ENCODE data around the gene AMER3.

The AMER3 gene

DNA sequence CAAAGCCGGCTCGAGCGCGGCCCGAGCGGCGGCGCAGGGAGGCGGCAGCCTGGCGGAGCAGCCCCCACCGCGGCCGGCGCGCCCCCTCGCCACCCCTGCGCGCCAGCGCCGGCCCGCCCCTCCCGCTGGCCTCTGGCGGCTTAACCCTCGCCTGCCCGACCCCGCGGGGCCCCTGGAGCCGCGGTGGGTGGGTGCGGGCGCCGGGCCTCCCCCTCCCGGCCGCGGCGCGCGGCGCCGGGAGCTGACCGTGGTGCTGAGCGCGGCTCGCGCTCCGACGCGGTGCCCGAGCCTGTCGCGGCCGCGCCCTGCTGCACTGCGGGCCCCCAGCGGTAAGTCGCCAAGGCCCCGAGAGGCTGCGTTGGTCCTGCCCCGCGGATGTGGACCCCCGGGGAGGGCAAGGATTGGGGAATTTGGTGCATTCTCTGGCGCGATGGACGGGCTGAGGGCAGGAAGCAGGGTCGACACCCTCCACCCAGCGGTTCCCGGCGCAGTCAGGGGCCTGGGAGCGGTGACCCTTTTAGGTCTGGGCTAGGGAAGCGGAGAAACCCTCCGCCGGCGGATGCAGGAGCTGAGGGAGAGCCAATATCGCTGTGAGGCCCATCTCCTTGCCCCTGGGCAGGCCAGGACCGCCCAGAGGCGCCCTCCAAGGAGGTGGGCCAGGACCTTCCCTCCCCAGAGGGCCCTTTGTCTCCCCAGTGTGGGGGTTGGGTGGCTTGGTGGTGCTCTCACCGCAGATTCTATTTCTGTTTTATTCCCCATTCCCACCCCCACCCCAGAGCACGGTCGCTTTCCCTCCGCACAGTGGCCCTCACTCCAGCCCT lies 923 bp downstream of the AMER3 start:
- no peak for DNase-seq

DNA sequence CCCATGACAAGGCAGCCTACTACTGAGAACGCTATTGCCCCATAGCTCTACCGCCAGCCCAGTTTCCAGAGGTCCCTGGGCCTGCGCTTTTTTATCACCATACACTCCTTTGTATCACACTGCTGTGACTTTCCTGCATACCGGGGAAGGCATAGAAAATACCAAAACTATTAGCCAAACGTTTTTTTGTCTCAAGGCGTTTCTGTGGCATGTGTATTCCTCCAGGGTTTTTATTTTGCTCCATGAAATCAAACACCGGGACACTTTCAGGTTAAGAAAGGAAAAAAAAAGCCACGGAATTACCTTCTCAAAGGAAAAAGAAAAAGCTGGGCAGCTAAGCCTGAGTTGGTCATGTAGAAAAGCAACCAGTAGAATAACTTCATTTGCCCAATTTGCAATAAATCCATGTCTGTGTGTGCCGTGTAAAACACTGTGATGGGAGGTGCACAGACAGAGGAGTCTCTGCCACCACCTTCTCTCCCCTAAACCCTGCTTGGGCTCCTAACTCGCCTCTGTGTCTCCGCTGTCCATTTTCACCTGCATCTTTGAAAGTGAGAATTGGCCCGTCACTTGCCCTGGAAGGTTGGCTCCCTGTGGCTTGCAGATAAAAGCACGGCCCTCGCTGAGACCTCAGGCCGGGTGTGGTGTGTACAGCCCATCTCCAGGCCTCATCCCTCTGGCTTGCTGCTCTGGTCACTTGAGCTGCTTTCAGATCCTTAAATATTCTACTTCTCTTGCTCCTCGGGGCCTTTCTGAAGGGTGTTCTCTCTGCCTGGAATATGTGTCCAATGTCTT lies 1.7 kb downstream of the AMER3 start:
- no peak for DNase-seq

DNA sequence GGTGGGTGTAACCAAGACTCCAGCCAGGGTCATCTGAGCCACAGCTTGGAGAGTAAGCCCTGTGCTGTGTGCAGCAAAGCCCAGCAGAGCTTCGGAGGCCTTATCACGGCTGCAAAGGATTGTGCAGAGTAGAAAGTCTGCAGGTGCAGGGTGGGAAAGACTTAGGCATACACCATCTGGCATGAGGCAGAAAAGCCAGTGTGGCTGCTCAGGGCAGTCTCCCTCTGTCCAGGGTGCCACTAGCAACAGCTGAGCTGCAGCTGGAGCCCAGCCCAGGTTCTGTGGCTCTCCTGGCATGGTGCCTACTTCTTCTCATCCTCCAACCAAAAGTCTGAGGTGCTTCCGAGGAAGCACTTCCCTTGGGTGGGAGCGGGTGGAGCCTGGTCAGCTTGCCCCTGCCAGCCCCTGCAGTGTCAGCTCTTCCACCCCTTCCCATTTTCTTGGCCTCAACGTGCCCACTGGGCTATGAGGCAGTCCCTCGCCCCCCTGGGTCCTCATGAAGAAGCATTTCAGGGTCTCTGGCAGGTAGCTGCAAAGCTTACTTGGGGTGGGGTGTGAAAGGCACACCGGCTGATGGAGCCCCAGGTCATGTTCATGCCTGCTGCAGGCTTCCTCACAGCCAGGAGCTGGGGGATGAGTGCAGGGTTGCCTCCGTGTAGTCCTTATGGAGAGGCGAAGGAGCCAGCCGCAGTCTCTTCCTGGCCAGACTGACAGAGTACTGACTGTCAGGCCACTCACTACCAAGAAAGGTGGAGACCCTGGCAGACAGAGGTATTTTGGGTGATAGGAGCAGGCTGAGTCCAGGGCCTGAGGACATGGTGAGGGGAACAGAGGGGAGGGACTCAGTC lies 4.8 kb downstream of the AMER3 start:
- no peak for DNase-seq

DNA sequence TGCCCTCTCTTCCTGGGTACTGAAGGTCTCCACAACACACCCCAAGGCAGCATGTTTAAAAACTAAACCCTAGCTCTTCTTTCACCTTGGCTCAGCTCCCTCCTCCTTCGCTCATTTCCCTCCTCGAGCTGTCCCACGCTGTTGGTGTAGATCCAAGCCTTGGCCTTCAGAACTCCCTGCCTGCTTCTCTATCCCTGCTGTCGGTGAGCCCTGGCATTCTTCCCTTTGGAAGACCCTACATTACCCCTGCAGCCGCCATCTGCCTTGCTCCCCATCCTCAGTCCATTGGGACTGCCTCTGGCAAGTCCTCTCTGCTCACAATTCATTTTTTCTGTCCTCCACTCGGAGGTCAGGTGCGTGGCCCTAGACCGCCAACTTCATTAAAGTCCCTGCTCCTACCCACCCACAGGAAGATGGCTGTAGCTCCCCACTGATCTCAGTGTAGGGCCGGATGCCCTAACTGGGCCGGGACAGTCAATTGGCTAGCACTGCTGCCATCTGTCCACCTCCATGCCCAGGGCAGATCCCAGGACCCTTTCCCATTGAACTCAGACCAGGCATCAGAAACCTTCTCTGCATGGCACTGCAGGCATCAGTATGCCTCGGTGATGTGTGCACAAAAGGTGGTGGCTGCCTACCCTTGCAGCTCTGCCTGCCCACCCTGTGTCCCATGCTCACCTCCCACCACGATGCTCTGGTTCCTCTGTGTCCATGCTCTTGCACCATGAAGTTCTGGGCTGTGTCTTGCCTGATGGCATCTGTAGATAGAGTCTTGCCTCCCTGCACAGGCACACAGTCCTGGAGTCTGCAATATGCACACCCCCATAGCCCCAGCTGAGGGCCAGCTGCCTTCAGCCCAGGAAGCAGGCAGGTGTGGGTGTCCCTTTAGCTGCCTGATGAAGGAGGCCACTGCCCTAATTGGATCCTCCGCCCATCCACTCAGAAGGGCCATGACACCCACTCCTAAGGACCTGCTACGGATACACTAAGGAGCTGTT lies 5.7 kb downstream of the AMER3 start:
- DNase-seq: no peak

DNA sequence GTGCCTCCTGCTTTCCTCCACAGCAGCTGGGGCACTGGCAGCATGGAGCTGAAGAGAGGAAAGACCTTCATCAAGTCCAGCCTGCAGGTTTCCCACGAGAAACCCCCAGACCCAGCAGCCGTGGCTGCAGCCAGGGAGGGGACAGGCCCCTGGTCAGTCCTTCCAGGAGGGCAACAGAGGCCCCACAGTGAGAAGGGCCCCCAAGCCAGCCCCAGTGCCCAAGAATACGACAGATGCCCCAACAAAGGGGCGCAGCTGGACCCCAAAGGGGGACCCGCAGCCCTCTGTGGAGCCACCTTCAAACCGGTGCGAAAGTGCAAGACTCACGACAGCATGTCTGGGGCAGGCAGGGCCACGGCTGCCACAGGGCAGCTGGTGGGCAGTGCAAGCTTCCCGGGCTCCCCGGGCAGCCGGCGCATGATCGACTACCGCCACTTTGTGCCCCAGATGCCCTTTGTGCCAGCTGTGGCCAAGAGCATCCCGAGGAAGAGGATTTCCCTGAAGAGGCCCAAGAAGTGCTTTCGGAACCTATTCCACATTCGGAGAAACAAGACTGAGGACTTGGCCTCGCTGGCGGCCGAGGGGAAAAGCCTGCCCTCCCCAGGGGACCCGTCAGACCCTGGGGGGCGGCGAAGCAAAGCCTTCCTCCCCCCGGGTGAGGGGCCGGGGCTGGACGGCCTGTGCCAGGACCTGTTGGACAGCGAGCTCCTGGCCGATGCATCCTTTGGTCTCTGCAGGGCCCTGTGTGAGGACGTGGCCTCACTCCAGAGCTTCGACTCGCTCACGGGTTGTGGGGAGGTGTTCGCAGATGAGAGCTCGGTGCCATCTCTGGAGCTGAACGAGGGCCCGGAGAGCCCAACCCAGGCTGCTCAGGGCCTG lies 6.9 kb downstream of the AMER3 start:
- no peak for DNase-seq

DNA sequence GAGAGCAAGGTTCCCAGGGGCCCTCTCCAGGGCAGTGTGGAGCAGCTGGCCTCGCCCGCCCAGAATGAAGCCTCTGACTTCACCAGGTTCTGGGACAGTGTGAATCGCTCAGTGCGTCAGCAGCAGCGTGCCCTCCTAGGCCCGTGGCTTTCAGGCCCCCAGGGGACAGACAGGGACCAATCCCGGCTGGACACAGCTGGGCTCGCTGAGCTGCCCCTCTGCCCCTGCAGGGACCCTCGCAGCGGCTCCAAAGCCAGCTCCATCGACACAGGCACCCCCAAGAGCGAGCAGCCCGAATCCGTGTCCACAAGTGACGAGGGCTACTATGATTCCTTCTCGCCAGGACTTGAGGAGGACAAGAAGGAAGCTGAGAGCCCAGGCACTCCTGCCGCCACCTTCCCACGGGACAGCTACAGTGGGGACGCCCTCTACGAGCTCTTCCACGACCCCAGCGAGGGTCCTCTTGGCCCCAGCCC lies 7.6 kb downstream of the AMER3 start:
- DNase-seq: no peak

DNA sequence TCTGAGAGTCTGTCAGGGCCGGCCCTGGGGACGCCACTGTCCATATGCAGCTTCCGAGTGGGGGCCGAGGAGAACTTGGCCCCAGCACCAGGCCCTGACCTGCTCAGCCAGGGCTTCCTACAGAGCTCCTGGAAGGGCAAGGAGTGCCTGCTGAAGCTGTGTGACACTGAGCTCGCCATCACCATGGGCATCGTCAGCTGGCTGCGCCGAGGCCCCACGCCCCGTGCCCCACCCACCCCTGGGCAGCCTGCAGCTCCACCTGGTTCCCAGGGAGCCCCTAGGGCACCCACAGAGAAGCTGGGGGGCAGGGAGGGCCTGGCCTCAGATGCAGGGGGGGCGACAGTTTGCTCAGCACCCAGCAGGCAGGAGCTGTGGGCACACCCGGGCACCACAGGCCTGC lies 8.1 kb downstream of the AMER3 start:
- no peak for DNase-seq

DNA sequence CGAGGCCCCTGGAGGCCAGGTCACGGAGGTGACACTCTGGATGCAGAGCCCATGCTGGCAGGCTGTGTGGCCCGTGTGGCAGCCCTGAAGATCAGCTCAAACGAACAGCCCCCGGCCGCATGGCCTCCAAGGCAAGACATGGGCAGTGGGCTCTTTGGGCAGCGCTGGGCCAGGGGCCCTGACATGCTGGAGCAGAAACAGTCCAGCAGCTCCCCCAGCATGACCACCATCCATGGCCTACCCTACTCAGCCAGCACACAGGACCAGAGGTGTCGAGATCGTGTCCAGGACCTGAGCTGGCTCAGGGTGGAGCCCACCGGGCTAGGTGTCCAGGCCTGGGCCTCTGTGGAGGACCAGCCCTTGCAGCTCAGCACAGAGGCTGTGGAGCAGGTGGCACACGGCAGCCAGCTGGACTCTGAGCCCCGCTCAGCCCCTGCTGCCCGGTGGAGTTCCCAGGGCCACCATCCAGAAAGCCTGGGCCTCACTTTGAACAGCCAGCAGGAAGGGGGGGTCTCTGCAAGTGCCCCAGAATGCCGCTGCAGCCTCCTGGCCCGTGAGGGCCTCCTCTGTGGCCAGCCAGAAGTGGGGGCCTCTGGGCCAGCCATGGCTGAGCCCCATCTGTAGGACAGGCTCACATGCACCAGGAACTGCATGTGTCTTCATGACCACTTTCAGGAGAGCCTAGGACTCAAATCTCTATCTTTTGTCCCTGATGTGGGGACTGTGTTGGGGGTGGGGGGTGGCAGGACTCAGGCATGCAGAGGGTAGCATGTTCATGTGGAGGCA lies 8.9 kb downstream of the AMER3 start:
- DNase-seq: no peak

DNA sequence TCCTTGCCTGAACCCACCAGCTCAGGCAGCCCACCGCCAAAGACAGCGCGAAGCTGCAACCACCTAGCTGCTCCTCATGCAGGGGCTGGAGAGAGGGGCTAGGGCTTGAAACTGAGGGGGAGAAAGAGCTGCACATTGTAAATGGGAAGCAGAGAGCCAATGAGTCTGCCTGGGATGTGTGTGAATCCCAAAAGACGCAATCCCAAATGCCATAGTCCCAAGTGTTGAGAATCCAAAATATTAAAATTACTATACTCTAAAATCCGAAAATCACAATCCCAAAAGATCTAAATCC lies 9.4 kb downstream of the AMER3 start:
- no peak for DNase-seq

DNA sequence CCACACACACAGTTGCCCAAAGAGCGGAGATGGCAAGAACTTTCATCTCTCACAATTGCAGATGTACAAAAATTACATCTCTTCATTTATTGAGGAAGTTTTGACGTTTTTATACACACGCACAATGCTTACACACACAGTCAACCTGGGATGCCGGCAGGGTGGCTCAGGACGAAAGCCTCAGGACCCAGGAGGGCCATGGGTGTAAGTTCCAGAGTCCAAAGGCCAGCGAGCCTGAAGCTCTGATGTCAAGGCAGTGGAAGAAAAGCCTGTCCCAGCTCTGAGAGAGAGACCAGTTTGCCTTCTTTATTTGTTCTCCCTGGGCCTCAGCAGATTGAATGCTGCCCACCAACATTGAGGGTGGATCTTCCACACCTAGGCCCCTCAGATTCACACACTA lies 10.1 kb downstream of the AMER3 start:
- DNase-seq: no peak

DNA sequence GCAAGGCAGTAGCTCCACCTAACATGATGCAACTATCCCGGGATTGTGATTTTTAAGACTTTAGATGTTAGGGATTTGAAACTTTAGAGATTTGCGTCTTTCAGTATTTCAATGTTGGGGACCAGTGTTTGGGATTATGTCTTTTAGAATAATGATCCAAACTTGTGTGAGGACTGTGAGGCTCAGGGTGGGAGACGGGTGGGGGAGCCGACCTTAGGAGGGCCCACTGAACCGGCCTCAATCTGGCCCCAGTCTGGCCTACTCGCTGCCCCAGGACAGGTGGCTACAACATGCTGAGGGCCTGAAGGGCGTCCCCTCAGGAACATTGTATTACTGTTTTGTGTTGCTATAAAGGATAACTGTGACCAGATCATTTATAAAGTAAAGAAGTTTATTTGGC lies 10.7 kb downstream of the AMER3 start:
- DNase-seq: no peak

DNA sequence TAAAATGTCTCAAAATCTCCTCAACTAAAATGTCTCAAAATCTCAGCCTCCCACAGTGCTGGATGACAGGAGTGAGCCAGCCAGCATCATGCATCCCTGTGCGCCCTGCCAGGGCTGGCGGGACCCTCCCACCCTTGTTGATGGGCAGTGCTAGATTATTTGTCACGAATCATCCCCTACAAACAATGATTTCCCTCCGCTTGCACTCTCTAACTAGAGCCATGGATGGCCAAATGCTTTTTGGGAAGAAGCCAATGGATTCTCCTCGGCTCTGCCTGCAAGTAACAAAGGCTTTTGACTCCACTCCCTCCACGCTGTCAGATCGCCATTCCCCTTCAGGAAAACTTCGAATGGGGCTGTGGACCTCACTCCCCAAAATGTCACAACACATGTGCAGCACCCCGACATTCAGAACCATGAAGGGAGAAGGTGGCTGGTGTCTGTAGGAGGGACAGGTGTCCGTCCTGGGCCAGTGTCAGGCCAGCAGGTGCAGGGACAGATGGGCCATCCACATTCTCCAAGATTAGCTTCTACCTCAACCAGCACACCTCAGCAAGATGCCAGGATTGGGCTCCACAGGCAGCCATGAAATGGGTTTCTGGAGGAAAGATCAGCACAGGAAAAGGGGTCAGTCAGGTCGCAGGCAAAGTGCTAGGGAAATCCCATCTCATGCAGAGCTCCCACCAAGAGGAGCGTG lies 11.5 kb downstream of the AMER3 start:
- DNase-seq: no peak

DNA sequence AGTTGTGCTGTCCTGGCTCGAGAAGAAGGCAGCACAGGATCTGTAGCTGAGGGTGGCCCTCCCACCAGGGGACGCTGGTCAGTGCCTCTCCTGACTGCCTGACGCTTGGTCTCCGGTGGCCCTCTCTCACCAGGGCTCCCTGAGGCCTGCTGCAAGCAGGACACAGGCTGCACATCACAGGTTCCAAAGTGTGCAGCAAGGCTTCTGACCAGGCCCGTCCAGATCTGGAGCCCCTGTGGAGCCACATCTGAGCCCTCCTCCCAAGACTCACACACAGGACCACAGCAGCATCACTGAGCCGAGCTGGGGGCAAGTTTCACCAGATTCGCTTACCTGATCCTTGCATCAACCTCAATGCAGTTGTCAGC lies 12.1 kb downstream of the AMER3 start:
- no peak for DNase-seq

DNA sequence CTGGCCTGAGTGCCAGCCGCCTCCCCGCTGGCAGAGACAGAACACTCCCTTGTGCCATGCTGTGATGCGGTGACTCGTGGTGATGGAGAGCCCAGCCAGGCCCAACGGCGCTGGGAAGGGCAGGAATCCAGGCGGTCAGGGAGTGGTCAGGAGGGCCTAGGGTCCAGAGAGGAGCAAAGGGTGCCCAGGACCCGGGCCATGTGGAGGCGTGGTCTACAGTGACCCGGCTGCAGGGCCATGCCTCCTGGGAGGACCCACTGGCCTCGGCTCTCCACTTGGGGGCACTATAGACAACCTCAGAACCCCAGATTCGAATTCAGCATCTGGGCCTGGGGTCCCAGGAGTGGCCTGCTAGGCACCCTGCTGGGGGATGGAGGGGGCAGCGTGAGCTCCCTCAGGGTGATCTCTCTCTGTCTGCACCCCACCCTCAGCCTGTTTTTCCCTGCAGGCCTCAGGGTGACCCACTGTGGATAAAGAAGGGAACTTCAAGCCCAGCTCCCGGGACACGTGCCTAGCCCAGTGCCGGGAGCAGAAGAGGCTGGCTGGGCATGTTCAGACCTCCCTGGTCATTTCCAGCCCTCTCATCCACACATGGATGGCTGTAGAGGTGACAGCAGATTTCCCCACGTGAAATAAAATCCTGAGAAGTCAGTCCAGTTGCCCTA lies 13.0 kb downstream of the AMER3 start:
- no peak for DNase-seq

DNA sequence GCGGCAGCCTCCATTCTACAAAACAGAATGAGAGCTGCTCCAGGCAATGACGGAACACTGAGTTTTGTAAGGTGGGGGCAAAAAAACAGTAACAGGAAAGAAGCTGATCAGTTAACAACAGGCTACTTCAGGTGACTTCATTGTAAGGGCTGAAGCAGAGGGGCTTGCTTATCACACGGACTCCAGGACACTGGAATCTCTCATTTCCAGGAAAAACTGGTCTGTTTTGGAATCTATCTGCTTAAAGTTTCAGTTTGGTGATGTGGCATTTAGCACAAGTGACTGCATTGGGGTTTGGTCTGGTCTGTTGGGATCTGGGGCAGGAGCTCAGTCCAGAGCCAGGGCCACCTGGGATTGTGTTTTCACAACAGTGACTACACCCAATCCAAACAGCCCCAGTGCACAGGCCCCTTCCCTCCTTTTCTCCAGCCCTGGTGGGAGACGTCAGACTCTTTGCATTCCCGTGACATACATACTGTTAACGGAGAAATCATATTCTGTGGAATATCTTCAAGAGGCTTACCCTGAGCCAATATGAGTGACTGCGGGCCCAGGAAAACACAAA lies 14.1 kb downstream of the AMER3 start:
- no peak for DNase-seq

DNA sequence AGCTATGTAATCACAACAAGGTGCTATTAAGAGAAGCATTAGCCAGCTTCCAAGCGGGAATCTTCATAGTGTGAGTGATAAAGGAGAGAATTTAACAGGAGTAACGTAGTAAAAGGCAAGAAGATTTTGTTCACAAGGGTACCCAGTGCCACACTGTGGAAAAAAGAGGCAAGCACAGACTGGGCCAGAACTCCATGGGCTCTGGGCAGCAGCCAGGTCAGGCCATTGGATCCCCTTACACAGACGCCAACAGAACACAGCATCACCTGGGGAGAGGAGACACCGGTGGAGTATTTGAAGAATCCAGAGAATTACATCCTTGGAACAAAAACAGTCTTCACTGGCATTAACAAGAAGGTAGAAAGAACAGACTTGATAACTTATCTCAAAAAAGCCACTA lies 21.2 kb downstream of the AMER3 start:
- no peak for DNase-seq

DNA sequence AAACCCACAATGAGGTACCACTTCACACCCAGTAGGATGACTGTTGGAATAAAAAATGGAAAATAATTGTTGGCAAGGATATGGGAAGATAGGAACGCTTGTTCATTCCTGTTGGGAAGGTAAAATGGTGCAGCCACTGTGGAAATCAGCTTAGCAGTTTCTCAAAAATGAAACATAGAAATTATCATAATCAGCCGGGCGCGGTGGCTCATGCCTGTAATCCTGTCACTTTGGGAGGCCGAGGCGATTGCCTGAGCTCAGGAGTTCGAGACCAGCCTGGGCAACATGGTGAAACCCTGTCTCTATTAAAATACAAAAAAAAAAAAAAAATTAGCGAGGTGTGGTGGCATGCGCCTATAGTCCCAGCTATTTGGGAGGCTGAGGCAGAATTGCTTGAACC lies 23.4 kb downstream of the AMER3 start:
- no peak for DNase-seq

DNA sequence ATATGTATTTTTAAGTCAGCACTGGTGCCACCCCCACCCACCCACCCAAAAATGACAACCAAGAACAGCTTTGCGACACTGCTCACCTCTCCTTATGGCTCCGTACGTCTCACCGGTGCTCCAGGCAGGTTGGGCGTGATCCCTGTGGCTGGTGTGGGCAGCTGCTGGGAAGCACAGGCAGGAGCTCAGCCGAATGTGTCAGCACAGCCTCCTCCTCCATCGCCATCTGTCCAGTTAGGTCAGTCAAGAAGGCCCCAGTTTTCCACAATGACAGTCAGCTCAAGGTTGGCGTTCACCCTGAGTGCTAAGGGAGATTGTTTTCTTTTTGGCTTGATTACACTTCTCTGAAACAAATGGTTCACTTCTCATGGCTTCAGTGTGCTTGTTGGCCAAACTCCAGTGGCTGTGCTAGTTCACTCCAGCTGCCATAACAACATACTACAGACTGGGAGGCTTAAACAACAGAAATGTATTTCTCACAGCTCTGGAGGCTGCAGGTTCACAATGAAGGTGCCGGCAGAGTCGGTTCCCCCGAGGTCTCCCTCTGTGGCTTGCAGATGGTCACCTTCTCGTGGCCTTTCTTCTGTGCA lies 30.2 kb downstream of the AMER3 start:
- no peak for DNase-seq

DNA sequence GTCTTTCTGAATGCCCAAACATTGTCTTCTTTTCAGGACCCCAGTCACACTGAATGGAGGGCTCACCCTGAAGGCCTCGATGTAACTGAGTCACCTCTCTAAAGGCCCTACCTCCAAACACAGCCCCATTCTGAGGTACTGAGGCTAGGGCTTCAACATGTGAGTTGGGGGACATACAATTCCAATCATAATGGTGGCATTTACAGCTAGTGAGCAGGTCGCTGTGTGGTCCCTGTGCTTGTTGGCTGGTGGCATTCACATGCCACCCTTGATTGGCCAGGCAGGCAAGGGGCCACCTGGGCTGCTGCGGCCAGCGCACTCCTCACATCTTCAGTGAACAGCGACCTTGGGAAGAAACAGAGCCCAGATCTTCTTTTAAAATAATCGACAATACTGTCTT lies 30.7 kb downstream of the AMER3 start:
- no peak for DNase-seq

All from NCI-H748 treated with DMSO at 0.1 percent for 48 hours (cell line).